ENCODE measurements around the gene FBP1.

FBP1 gene

DNA sequence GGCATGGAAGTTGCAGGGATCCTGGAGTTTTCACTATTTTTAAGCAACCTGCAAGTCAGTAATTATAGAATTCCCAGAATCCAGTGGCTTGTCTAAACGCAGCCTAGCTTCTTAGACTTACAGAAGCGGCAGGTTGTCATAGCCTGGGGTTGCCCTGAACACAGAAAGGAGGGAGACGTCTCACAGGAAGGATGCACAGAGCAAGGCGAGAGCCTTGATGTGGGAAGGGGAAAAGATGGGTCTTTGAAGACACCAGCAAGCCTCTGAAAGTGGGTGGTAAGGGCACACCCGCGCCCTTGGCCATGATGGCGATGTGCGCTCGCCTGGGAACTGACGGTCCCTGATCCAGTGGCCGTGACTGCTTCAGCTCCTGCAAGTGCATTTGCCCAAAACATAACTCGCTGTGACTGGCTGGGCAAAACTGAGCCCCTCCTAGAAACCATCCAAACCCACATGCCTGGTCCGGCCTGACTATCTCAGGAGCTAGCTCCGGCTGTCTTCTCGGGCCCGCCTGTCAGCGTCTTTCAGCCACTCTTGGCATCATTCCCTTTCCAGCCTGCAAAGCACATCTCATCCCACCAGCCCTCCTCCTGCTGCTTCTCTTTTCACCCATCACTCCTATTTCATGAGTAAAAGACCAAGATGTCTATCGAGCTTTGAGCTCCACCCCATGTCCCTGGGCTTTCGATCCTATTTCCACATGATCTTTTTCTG is 17.1 kb downstream of the FBP1 start:
- TF ChIP-seq POLR2A (IDR thresholded peaks at IDR 0.05; ENCODE audit: low read length), result no peak
- TF ChIP-seq GATA1 (IDR thresholded peaks at IDR 0.05; ENCODE audit: low read depth, low read length), result no peak
- no peak for DNase-seq

GRCh38 chr9:94619026-94619425 is 20.3 kb downstream of the FBP1 start:
- TF ChIP-seq POLR2A (IDR thresholded peaks at IDR 0.05; ENCODE audit: low read length) (no peak), GATA1 (IDR thresholded peaks at IDR 0.05; ENCODE audit: low read depth, low read length) (no peak)
- DNase-seq, result no peak

DNA sequence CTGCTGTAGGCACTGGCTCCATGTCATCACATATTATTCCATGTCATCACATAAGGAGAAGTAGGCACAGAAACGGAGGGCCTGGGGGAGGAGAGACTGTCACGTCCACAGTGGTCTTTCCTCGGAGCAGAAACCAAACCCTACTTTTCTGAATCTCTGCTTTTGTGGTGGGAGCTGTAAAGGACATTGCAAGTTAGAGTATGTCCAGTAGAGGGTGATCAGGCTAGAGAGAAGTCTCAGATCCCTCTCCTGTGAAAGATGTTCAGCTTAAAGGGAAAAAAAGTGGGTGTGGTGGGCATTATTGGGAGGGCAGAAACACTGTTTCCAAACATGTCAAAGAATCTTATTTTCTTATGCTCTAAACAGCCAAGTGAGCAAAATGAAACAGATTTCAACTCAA is 26.3 kb downstream of the FBP1 start:
- DNase-seq, result no peak
- TF ChIP-seq POLR2A (IDR thresholded peaks at IDR 0.05; ENCODE audit: low read length) (no peak), GATA1 (IDR thresholded peaks at IDR 0.05; ENCODE audit: low read depth, low read length) (no peak)

DNA sequence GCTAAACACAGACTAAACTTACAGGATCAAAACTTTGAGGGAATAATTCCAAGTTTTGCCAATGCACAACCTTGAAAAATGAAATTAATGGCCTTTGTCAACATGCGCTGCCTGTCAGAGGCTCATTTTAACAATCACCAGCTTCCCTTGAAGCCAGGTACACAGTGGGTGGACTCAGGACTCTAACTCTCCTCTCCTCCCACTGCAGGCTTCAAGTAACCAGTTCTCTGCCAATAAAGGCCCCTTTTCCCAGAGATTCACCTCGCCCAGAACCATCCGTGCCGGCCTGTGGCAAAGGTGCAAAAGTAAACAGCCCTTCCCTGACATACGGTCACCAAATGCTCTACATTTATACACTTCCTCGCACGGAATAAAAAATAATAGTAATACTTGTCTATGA is 27.2 kb downstream of the FBP1 start:
- TF ChIP-seq POLR2A (IDR thresholded peaks at IDR 0.05; ENCODE audit: low read length) (no peak), GATA1 (IDR thresholded peaks at IDR 0.05; ENCODE audit: low read depth, low read length) (no peak)
- DNase-seq, result no peak

GRCh38 chr9:94611638-94612068 is 27.7 kb downstream of the FBP1 start:
- no peak for DNase-seq
- TF ChIP-seq POLR2A (IDR thresholded peaks at IDR 0.05; ENCODE audit: low read length) (no peak), GATA1 (IDR thresholded peaks at IDR 0.05; ENCODE audit: low read depth, low read length) (no peak)

DNA sequence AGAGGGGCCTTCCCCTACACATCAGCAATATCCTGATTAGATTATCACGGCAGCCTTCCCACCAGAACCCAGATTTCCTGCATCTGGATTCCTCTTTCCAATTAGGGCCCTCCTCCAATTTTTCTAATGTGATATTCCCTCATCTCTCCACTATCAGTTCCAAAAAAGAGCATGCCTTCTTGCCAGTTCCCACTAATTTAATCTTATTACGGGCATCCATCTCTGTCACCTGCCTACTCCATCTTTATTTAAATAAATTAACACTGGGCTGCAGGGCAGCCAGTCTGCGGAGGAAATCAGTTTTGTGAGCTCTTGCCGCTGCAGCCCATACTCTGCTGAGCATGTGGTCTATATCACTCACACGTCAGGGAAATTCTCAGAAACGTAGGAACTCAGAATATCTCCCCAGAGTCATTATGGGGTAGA is 29.1 kb downstream of the FBP1 start:
- DNase-seq, result no peak
- no peak for TF ChIP-seq POLR2A (IDR thresholded peaks at IDR 0.05; ENCODE audit: low read length)
- no peak for TF ChIP-seq GATA1 (IDR thresholded peaks at IDR 0.05; ENCODE audit: low read depth, low read length)

DNA sequence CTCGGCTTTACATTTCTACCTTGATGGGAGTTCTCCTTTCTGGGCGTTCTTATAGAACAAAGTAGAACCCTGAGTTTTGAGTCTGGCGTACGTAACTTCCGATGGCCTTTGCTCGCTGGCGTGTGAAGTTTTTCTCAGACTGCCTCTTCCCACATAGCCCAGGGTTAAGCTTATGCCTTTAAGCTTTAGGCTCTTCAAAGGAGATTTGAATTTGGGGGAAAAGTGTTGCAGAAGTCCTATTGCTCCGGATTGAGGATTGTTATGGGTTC is 32.0 kb downstream of the FBP1 start:
- no peak for DNase-seq
- TF ChIP-seq GATA1 (IDR thresholded peaks at IDR 0.05; ENCODE audit: low read depth, low read length), result no peak
- no peak for TF ChIP-seq POLR2A (IDR thresholded peaks at IDR 0.05; ENCODE audit: low read length)

DNA sequence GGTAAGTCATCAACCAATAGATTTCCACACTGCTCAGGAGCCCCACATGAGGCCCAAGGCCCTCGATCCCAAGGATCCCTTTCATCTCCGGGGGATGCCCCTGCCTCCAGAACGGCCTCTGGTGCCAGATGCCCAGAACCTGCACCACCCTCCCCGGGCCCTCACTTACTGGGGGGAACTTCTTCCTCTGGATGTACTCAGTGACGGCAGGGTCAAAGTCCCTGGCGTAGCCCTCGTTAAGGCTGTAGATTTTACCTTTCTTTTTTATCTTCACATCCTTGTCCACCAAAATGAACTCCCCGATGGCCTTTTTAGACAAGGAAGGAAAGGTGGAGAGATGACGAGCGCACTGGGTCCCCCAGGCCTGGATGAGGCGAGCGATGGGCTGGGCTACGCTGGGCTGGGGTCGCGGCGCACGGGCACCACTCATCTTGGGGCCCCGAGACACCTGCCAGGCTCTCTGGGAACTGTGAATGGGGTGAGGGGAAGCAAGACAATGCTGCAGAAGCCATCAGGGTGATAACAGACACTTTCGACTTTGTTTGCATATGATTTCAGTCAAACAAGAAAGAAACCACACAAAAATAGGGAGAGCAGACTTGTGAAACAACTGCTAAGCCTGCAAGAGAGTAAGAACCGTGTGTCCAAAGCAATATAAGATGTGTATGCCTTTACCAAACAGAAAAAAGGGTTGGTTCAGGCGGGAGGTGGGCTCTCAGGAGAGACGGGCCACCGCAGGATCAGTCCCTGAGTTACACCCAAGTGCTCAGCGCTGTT is 32.5 kb downstream of the FBP1 start:
- no peak for DNase-seq
- TF ChIP-seq GATA1 (IDR thresholded peaks at IDR 0.05; ENCODE audit: low read depth, low read length) (no peak), POLR2A (IDR thresholded peaks at IDR 0.05; ENCODE audit: low read length) (no peak)

GRCh38 chr9:94603259-94604160 is 35.8 kb downstream of the FBP1 start:
- DNase-seq, result peak; percentile 53 to 71
- TF ChIP-seq GATA1 (IDR thresholded peaks at IDR 0.05; ENCODE audit: low read depth, low read length) (no peak), POLR2A (IDR thresholded peaks at IDR 0.05; ENCODE audit: low read length) (no peak)

DNA sequence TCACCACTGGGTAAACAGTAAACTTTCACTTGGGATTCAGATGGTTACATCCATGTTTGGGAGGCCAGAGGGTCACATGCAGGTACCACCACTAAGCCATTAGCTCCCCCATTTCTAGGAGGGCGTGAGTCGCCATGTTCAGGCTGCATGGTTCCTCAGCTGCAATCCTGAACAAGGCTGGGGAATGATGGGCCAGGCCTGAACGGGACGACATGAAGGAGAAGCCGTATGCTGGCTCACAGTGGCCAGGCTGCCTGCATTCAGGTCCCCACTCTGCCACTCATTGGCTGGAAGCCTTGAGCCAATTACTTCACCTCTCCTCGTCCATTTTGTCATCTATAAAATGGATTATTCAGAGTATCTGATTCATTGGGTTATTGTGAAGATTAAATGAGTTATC is 36.7 kb downstream of the FBP1 start:
- TF ChIP-seq GATA1 (IDR thresholded peaks at IDR 0.05; ENCODE audit: low read depth, low read length) (no peak), POLR2A (IDR thresholded peaks at IDR 0.05; ENCODE audit: low read length) (no peak)
- DNase-seq, result no peak

- no peak for DNase-seq
- no peak for TF ChIP-seq POLR2A (IDR thresholded peaks at IDR 0.05; ENCODE audit: low read length)
- TF ChIP-seq GATA1 (IDR thresholded peaks at IDR 0.05; ENCODE audit: low read depth, low read length), result no peak
These were observed 38.6 kb downstream of the FBP1 start for GRCh38 chr9:94600715-94601114.

- no peak for DNase-seq
- TF ChIP-seq GATA1 (IDR thresholded peaks at IDR 0.05; ENCODE audit: low read depth, low read length), result no peak
- TF ChIP-seq POLR2A (IDR thresholded peaks at IDR 0.05; ENCODE audit: low read length), result no peak
These were observed 39.1 kb downstream of the FBP1 start for GRCh38 chr9:94600258-94600657.

GRCh38 chr9:94599102-94599501 is 40.2 kb downstream of the FBP1 start:
- DNase-seq, result no peak
- TF ChIP-seq GATA1 (IDR thresholded peaks at IDR 0.05; ENCODE audit: low read depth, low read length) (no peak), POLR2A (IDR thresholded peaks at IDR 0.05; ENCODE audit: low read length) (no peak)
